ENCODE measurements around the gene TBX2. TPM values are rescaled to one million over a fixed set of nuclear protein-coding genes. Genes with fewer than 3 reads are reported as not detected.

TBX2 gene
- total and polyA plus RNA-seq, 10 of the 15 experiments (the other 5 are each of a cell fraction or from before 2014, with no cell fraction given), result 0.13 TPM; not detected in 9

- CTCF ChIA-PET, result interaction anchor here (1.4 kb wide), 1 partner anchor 142 kb away, joined by 3 read pairs; no protein-coding TSS in a partner anchor
- RAD21 ChIA-PET (ENCODE audit: unreplicated experiment), result interaction anchor here (1.1 kb wide), 1 partner anchor 26 kb away, joined by 3 read pairs; no protein-coding TSS in a partner anchor
- no peak for ATAC-seq
- Histone ChIP-seq H3K9me3 (replicated peaks; ENCODE audit: control insufficient read depth, insufficient read depth, low read length) (peaks cover 2% of the 10 kb centered on the region; the same call in 1 of the 3 replicates), H3K4me2 (ENCODE audit: control insufficient read depth, insufficient read depth) (no peak overlapping the region), H3K4me3 (no peak overlapping the region), H3K79me2 (ENCODE audit: control insufficient read depth, insufficient read depth, low read length) (no peaks in the 10 kb centered on the region), H3K27me3 (replicated peaks in 1 of 2; ENCODE audit: control insufficient read depth in 2 of 2, insufficient read depth in 2 of 2, low read length in 1 of 2) (no peaks in the 10 kb centered on the region; a peak in 2 of 4 replicates), H3K4me1 (ENCODE audit: control insufficient read depth, insufficient read depth, low read length) (no peaks in the 10 kb centered on the region), H2AFZ (ENCODE audit: control insufficient read depth, low read depth, low read length) (no peak overlapping the region), H3K36me3 (ENCODE audit: control insufficient read depth in 2 of 2, insufficient read depth in 2 of 2, low read length in 1 of 2) (no peaks in the 10 kb centered on the region), H3K9ac (ENCODE audit: control insufficient read depth, insufficient read depth, low read length) (no peak overlapping the region), H3K27ac (ENCODE audit: control insufficient read depth, insufficient read depth) (no peak overlapping the region), H4K20me1 (ENCODE audit: control insufficient read depth, insufficient read depth) (no peaks in the 10 kb centered on the region)
- SMC1A ChIA-PET (ENCODE audit: uncharacterized antibody, unreplicated experiment), result no interaction called here
- BruUV-seq (replicated peaks), result no TSS peak
- DNase-seq (ENCODE audit: low read depth, low spot score), result no peak
- intact Hi-C loops (cut with micrococcal nuclease; ENCODE audit: unreplicated experiment), result no loop called here
- no peak for FAIRE-seq
- 38% methylated on average over 11 of the region's 11 CpGs for WGBS (ENCODE audit: insufficient coverage, insufficient replicate concordance, low lambda C conversion rate, missing lambda C conversion rate)
- POLR2A ChIA-PET, result no interaction called here
- in situ Hi-C loops (cut with MboI), result no loop called here
- TF ChIP-seq ESRRA (IDR thresholded peaks at IDR 0.05; ENCODE audit: low read length) (no peak), ZBED1 (IDR thresholded peaks at IDR 0.05; ENCODE audit: borderline replicate concordance) (no peak), ZNF687 (IDR thresholded peaks at IDR 0.05) (no peak), SRF (IDR thresholded peaks at IDR 0.05; ENCODE audit: low read depth in 2 of 2, low read length in 2 of 2) (no peak), SPI1 (IDR thresholded peaks at IDR 0.05; ENCODE audit: borderline replicate concordance, insufficient read depth, low read depth, low read length) (no peak), POLR2A (IDR thresholded peaks at IDR 0.05; ENCODE audit: low read depth, low read length) (no peak), IRF4 (IDR thresholded peaks at IDR 0.05; ENCODE audit: low read depth, low read length) (no peak), RAD51 (IDR thresholded peaks at IDR 0.05) (no peak), CHD1 (IDR thresholded peaks at IDR 0.05; ENCODE audit: low read depth, low read length) (no peak), ZNF217 (IDR thresholded peaks at IDR 0.05) (no peak), BCL3 (IDR thresholded peaks at IDR 0.05; ENCODE audit: borderline replicate concordance, insufficient read depth, low read depth, low read length, poor library complexity, severe bottlenecking) (no peak), LARP7 (IDR thresholded peaks at IDR 0.05) (no peak)
- TF ChIP-seq, protein P1, sequence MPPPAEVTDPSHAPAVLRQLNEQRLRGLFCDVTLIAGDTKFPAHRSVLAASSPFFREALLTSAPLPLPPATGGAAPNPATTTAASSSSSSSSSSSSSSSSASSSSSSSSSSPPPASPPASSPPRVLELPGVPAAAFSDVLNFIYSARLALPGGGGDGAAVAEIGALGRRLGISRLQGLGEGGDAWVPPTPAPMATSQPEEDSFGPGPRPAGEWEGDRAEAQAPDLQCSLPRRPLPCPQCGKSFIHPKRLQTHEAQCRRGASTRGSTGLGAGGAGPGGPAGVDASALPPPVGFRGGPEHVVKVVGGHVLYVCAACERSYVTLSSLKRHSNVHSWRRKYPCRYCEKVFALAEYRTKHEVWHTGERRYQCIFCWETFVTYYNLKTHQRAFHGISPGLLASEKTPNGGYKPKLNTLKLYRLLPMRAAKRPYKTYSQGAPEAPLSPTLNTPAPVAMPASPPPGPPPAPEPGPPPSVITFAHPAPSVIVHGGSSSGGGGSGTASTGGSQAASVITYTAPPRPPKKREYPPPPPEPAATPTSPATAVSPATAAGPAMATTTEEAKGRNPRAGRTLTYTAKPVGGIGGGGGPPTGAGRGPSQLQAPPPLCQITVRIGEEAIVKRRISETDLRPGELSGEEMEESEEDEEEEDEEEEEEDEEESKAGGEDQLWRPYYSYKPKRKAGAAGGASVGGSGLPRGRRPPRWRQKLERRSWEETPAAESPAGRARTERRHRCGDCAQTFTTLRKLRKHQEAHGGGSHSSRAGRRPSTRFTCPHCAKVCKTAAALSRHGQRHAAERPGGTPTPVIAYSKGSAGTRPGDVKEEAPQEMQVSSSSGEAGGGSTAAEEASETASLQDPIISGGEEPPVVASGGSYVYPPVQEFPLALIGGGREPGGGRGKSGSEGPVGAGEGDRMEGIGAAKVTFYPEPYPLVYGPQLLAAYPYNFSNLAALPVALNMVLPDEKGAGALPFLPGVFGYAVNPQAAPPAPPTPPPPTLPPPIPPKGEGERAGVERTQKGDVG (CRISPR knock-in tag; IDR thresholded peaks at IDR 0.05), result no peak
- TF ChIP-seq, protein P2, sequence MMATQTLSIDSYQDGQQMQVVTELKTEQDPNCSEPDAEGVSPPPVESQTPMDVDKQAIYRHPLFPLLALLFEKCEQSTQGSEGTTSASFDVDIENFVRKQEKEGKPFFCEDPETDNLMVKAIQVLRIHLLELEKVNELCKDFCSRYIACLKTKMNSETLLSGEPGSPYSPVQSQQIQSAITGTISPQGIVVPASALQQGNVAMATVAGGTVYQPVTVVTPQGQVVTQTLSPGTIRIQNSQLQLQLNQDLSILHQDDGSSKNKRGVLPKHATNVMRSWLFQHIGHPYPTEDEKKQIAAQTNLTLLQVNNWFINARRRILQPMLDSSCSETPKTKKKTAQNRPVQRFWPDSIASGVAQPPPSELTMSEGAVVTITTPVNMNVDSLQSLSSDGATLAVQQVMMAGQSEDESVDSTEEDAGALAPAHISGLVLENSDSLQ (IDR thresholded peaks at IDR 0.05), result no peak
Measured at GRCh38 chr17:61442878-61443474, 43.3 kb downstream of the TBX2 start.
